HepG2 (cell line): ENCODE measurements around the gene SNAI1.

Experiments
- CHCHD3 ChIP-seq: sonication (generic); formaldehyde crosslinking; IDR thresholded peaks from 2 replicates; pipeline ENCODE4 v1.8.0; 2022; ENCODE audit warnings: mild to moderate bottlenecking, missing genetic modification reagents, moderate library complexity
- CTCF ChIP-seq: sonication (generic); formaldehyde crosslinking; IDR thresholded peaks from 2 replicates; pipeline ENCODE4 v1.5.0; 2020; ENCODE audit warnings: mild to moderate bottlenecking, missing genetic modification reagents, moderate library complexity
- JUN ChIP-seq: sonication (generic); formaldehyde crosslinking; IDR thresholded peaks from 2 replicates; pipeline ENCODE4 v1.4.0; 2020; ENCODE audit warnings: mild to moderate bottlenecking, missing genetic modification reagents
- PHF8 ChIP-seq: sonication (generic); formaldehyde crosslinking; IDR thresholded peaks from 2 replicates; pipeline ENCODE4 v1.5.0; 2020; ENCODE audit warnings: missing genetic modification reagents
- TEAD3 ChIP-seq: optimal IDR thresholded peaks from 2 replicates; pipeline ENCODE3; 2016; ENCODE audit warnings: borderline replicate concordance
- TF ChIP-seq, protein P1 (sequence below), 2 experiments: fragments of 450-650 bp in 1 of 2; sonication (generic) in 1 of 2; formaldehyde crosslinking; IDR thresholded peaks; 2 replicates each; pipeline versions ENCODE4 v1.5.0 to v1.8.0; 2020 to 2022; ENCODE audit warnings: mild to moderate bottlenecking in 1 of 2, missing genetic modification reagents in 1 of 2
- TF ChIP-seq, protein P2 (sequence below): sonication (generic); formaldehyde crosslinking; IDR thresholded peaks from 2 replicates; pipeline ENCODE4 v1.4.0; 2020; ENCODE audit warnings: mild to moderate bottlenecking, low read depth, missing genetic modification reagents

GRCh38 chr20:50008007-50008406 lies 25.2 kb downstream of the SNAI1 start:
- TF ChIP-seq, protein P1, sequence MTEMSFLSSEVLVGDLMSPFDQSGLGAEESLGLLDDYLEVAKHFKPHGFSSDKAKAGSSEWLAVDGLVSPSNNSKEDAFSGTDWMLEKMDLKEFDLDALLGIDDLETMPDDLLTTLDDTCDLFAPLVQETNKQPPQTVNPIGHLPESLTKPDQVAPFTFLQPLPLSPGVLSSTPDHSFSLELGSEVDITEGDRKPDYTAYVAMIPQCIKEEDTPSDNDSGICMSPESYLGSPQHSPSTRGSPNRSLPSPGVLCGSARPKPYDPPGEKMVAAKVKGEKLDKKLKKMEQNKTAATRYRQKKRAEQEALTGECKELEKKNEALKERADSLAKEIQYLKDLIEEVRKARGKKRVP (CRISPR knock-in tag; IDR thresholded peaks at IDR 0.05), result no peak
- no peak for TF ChIP-seq JUN (CRISPR knock-in tag)
- TF ChIP-seq, protein P2, sequence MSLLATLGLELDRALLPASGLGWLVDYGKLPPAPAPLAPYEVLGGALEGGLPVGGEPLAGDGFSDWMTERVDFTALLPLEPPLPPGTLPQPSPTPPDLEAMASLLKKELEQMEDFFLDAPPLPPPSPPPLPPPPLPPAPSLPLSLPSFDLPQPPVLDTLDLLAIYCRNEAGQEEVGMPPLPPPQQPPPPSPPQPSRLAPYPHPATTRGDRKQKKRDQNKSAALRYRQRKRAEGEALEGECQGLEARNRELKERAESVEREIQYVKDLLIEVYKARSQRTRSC (CRISPR knock-in tag), result no peak
- TF ChIP-seq CHCHD3 (CRISPR knock-in tag), result no peak
- TF ChIP-seq CTCF (CRISPR knock-in tag), result no peak
- no peak for TF ChIP-seq PHF8 (CRISPR knock-in tag)
- TF ChIP-seq TEAD3 (CRISPR knock-in tag), result no peak
